Pancreas (tissue), 10 donors: Measurements from ENCODE around the gene TOMM40L. TPM values are rescaled to one million over a fixed set of nuclear protein-coding genes. Genes with fewer than 3 reads are reported as not detected.

Source experiments
- ATAC-seq, 4 donors: fragments of 200-7000 bp; cut with Tn5 transposase; one replicate each; pipeline versions ENCODE4 v1.8.0 to v1.9.1; 2020; ENCODE audit warnings: mild to moderate bottlenecking in 4 of 4, moderate library complexity in 4 of 4
- DNase-seq, 6 donors: peaks; one replicate each; pipeline ENCODE4 v3.0.0-alpha.2; 2020
- FAIRE-seq: peaks from 2 replicates; lab custom pipeline; 2012; peaks lifted over from hg19 to GRCh38; lab: Jason Lieb, UNC
- H3K27ac ChIP-seq, 4 donors: fragments of 200-600 bp; sonication (generic); 1 replicate in 3 of 4; 2 replicates in 1 of 4; pipeline versions ENCODE4 v1.5.0 to v1.8.0; 2020
- H3K27me3 ChIP-seq, 4 donors: fragments of 200-600 bp; one replicate each; pipeline ENCODE4 v1.8.0; 2021
- H3K36me3 ChIP-seq, 3 donors: fragments of 200-600 bp; sonication (generic) in 1 of 3; one replicate each; pipeline versions ENCODE4 v1.5.0 to v1.8.0; 2020 to 2021
- H3K4me1 ChIP-seq, 3 donors: fragments of 200-600 bp; one replicate each; pipeline ENCODE4 v1.8.0; 2021
- H3K4me3 ChIP-seq, 4 donors: fragments of 200-600 bp; sonication (generic) in 2 of 4; one replicate each; pipeline versions ENCODE4 v1.5.0 to v1.8.0; 2020 to 2021
- H3K9me3 ChIP-seq, 4 donors: fragments of 200-600 bp; one replicate each; pipeline ENCODE4 v1.8.0; 2021
- CTCF ChIP-seq, 4 donors: fragments of 200-600 bp; sonication (generic) in 3 of 4; IDR thresholded peaks; one replicate each; pipeline versions ENCODE4 v1.5.0 to v1.8.0; 2021; ENCODE audit warnings: antibody characterized with exemption in 4 of 4
- WGBS, 2 donors: extraction: QIAGEN DNeasy Blood & Tissue Kit; methylation state at CpG; one replicate each; pipeline ENCODE4 v1.1.7; 2013; 5-methylcytosine and 5-hydroxymethylcytosine counted together
- intact Hi-C, 3 donors: fragments of 100-400 bp; cut with DNase I; formaldehyde crosslinking; loops; one replicate each; pipeline versions ENCODE4 v1.11.1 to v1.14.2; 2022
- polyA plus RNA-seq, 2 donors: library from polyadenylated mRNA; stranded (reverse); fragments of 200-250 nt; gene quantifications; one replicate each; pipeline ENCODE4 v1.2.3, GENCODE V29; 2013
- total RNA-seq, 6 donors: library from RNA; stranded (reverse); fragmentation: NEBNext Ultra II Directional in 4 of 6; extraction: Animal tissue kit (Norgen Biotek cat#: 25700) in 4 of 6; gene quantifications; one replicate each; pipeline versions ENCODE4 v1.2.1 to v1.2.4, GENCODE V29; 2021 to 2023
- donor health status: healthy with polysubstance abuse.
- donor health status: DM: no; HTN: no; CAD: no; lungs with moderate emphysema.
- donor health status: DM: no; HTN: no; CAD: no.
- donor health status: control.
- donor health status: control.
- donor health status: Bipolar disorder and iron deficiency.
- donor health status: DM: yes; HTN: yes; CAD: no.
- donor health status: DM: no; HTN: no; CAD: no.
- donor health status: DM: no; HTN: no; CAD: no.
- donor health status: DM: yes; HTN: yes; CAD: no.

The TOMM40L gene
- total and polyA plus RNA-seq, 8 donors, result 1.4 to 5.6 (median 3.1) TPM

GRCh38 chr1:161192476-161193465 is 33.1 kb upstream of the TOMM40L start:
- DNase-seq (peak in 3 of 6 donors; percentile 41 to 66 (median 57)), FAIRE-seq (no peak), ATAC-seq (peak; percentile 73 to 89 (median 82))
- no peaks in the 10 kb centered on the region for H3K4me1 ChIP-seq
- 46 to 48% methylated on average over 15 of the region's 15 CpGs for WGBS, 2 donors
- H3K27me3 ChIP-seq, result no peaks in the 10 kb centered on the region
- peak; percentile 61 to 88 (median 76) for TF ChIP-seq CTCF (IDR thresholded peaks at IDR 0.05)
- intact Hi-C loops, result loop anchor here in 2 of 3 donors (5.0 to 10.0 kb wide), 2 partner anchors 182 to 190 kb away; no protein-coding TSS in a partner anchor
- no peaks in the 10 kb centered on the region for H3K36me3 ChIP-seq
- no peak overlapping the region for H3K27ac ChIP-seq
- H3K4me3 ChIP-seq, result no peak overlapping the region
- H3K9me3 ChIP-seq, result no peaks in the 10 kb centered on the region

DNA sequence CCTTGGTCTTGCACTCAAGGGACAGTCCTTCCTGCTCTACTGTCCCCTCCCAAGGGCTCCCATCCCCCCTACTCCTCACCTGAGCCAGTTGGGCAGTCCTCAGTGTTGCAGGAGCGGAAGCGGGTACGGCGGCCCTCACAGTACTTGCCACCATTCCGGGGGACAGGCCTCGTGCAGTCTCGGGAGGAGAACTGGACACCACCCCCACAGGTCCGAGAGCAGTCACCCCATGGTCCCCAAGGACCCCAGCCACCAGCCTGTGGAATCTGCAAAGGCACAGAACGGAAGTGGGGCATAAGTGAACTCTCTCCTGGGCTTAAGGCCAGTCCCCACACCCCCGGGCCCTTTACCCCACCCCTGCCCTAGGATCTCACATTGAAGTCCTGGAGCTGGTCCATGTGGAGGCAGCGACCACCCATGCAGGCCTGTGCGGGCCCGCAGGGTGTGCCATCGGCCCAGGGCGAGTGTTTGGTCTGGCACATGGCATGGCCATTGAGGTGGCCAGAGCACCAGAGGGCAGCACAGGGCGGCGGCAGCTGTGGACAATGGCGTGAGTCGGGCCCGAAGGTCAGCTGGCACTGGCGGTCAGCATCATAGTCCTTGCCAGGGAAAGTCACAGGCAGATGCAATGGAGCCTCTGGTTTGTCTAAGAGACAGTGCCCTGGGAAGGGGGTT is 32.2 kb upstream of the TOMM40L start:
- 61 to 63% methylated on average over 21 of the region's 21 CpGs for WGBS, 2 donors
- TF ChIP-seq CTCF (IDR thresholded peaks at IDR 0.05), result no peak
- FAIRE-seq (no peak), ATAC-seq (peak in 2 of 4 donors; percentile 4 to 7), DNase-seq (no peak)
- H3K4me1 ChIP-seq, result no peaks in the 10 kb centered on the region
- no peak overlapping the region for H3K27ac ChIP-seq
- no peaks in the 10 kb centered on the region for H3K9me3 ChIP-seq
- H3K4me3 ChIP-seq, result no peak overlapping the region
- no peaks in the 10 kb centered on the region for H3K36me3 ChIP-seq
- intact Hi-C loops, result loop anchor here in 2 of 3 donors (5.0 to 10.0 kb wide), 2 partner anchors 181 to 189 kb away; no protein-coding TSS in a partner anchor
- no peaks in the 10 kb centered on the region for H3K27me3 ChIP-seq

DNA sequence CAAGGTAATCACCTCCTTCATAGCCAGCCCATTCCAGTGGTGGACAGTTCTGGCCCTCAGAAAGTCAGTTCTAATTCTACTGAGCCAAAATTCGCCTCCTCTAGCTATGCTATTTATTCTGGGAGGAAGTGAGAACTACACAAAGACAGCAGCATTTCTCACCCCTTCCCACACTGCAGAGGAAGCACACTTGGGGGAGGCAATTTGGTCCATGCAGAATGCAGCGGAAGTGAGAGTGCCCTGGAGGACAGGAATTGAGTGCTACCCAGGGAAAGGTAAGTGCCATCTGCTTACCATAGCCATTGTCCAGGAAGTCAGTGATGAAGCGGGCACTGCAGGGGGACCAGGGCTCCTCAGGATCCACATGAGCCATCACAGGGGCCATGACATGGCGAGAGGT is 30.7 kb upstream of the TOMM40L start:
- H3K4me1 ChIP-seq, result no peaks in the 10 kb centered on the region
- H3K4me3 ChIP-seq, result no peak overlapping the region
- peak in 1 of 4 donors; percentile 20 for ATAC-seq
- WGBS, 2 donors, result 67 to 74% methylated on average over 4 of the region's 4 CpGs
- DNase-seq, result no peak
- no peaks in the 10 kb centered on the region for H3K27me3 ChIP-seq
- FAIRE-seq, result no peak
- no peak overlapping the region for H3K27ac ChIP-seq
- TF ChIP-seq CTCF (IDR thresholded peaks at IDR 0.05), result no peak
- H3K36me3 ChIP-seq, result no peaks in the 10 kb centered on the region
- intact Hi-C loops, result loop anchor here in 1 of 3 donors (10.0 kb wide), 1 partner anchor 180 kb away; no protein-coding TSS in a partner anchor
- no peaks in the 10 kb centered on the region for H3K9me3 ChIP-seq

DNA sequence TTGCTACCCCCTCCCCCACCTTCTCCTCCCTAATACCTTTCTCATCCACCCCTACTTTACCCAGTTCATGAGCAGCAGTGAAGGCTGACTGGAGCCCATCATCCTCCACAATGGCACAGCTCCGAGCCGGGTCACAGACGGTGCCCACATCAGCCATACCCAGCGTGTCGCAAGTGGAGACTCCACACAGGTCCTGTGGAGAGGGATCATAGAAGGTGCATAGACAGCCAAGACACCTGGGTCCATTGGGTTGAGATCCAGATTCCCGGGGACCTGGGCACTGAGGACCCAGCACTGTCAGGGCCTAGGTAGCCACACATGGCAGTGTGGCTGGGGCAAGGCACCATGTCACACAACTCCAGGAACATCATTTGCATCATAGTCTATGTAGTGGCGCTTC is 29.7 kb upstream of the TOMM40L start:
- peaks cover 0 to 2% (median 2%) of the 10 kb centered on the region in 3 donors for H3K4me1 ChIP-seq
- peak overlapping the region in 1 of 4 donors; percentile 32 for H3K4me3 ChIP-seq
- no peaks in the 10 kb centered on the region for H3K36me3 ChIP-seq
- no peak overlapping the region for H3K27ac ChIP-seq
- 87 to 91% methylated on average over 7 of the region's 7 CpGs for WGBS, 2 donors
- FAIRE-seq (no peak), ATAC-seq (no peak), DNase-seq (no peak)
- no peaks in the 10 kb centered on the region for H3K9me3 ChIP-seq
- TF ChIP-seq CTCF (IDR thresholded peaks at IDR 0.05), result no peak
- intact Hi-C loops, result loop anchor here in 1 of 3 donors (10.0 kb wide), 1 partner anchor 179 kb away; no protein-coding TSS in a partner anchor
- H3K27me3 ChIP-seq, result no peaks in the 10 kb centered on the region
